ENCODE results near the gene PCSK6.
"Not testable (repeated sequence)": the region's sequence is repeated elsewhere in the genome, so short reads cannot be mapped to it uniquely, and the experiment has no call there.

DNA sequence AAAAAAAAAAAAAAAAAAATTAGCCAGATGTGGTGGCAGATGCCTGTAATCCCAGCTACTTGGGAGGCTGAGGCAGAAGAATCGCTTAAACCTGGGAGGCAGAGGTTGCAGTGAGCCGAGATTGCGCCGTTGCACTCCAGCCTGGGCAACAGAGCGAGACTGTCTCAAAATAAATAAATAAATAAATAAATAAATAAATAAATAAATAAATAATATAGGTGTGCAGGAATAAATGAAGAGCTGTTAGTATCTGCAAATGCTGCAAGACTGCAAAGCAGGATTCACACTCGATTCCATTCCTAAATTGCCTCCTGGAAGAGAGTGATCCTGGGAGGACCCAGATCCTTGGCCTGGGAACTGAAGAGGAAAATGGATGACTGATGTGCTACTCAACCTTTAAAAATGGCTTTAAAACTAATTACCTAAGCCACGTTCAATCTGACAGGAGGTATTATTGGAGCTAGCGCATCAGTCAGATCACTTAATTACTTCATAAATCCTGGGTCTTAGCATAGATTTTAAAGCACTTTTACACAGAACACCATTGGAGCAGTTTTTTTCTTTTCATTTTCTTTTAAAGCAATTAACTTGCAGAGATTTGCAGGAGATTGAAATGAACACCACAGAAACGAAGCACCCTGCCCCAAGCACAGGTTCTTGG lies 132.9 kb downstream of the PCSK6 start:
- TF ChIP-seq, protein P1, sequence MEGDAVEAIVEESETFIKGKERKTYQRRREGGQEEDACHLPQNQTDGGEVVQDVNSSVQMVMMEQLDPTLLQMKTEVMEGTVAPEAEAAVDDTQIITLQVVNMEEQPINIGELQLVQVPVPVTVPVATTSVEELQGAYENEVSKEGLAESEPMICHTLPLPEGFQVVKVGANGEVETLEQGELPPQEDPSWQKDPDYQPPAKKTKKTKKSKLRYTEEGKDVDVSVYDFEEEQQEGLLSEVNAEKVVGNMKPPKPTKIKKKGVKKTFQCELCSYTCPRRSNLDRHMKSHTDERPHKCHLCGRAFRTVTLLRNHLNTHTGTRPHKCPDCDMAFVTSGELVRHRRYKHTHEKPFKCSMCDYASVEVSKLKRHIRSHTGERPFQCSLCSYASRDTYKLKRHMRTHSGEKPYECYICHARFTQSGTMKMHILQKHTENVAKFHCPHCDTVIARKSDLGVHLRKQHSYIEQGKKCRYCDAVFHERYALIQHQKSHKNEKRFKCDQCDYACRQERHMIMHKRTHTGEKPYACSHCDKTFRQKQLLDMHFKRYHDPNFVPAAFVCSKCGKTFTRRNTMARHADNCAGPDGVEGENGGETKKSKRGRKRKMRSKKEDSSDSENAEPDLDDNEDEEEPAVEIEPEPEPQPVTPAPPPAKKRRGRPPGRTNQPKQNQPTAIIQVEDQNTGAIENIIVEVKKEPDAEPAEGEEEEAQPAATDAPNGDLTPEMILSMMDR (IDR thresholded peaks at IDR 0.05; ENCODE audit: insufficient read depth, low read length, poor library complexity, severe bottlenecking), result not testable (repeated sequence)
- not testable (repeated sequence) for TF ChIP-seq EZH2phosphoT487 (conservative IDR thresholded peaks at IDR 0.05; ENCODE audit: low read length)
